Stimulated activated CD8-positive, alpha-beta memory T cell treated with anti-CD3 and anti-CD28 coated beads, Interleukin-15, amount 100 ng/mL, for 4 hours (primary cell): Measurements from ENCODE around the gene YBX2.
A peak's percentile ranks its signal among the peaks of the same experiment; 100 is the strongest.
"Not testable (repeated sequence)": the region's sequence is repeated elsewhere in the genome, so short reads cannot be mapped to it uniquely, and the experiment has no call there.

Experiments
- DNase-seq, 2 donors: peaks; one replicate each; pipeline ENCODE4 v3.0.0-alpha.2; 2020; ENCODE audit warnings: low read depth in 2 of 2

The YBX2 gene

DNA sequence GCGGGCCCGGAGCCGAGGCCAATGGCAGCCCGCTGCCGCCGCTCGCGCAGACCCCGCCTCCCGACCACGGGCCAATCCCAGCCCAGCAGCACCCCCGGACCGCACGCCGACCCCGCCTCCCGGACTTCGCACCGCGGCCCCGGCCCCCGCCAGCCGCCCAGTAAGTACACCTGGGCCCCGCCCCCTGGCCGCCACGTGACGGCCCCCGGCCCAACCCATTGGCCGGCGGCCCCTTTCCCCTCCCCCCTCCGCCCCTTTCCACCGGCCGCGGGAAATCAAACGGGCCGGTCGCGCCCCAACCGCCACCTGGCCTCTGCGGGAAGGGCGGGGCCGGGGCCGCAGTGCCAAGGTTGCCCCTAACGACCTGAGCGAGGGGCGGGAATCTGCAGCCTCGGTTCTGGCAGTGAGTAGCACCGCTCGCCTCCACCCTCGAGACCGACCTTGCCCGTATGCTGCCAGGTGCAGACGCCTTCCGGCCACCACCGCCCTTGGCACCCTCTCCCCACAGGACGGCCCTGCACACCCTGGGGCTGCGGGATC, at the start of gene YBX2:
YBX2 (minus strand) TSS at position 26 of the 540 bp plus-strand sequence. CDS start 139 bp downstream, outside the sequence.
- peak; percentile 57 to 58 for DNase-seq

DNA sequence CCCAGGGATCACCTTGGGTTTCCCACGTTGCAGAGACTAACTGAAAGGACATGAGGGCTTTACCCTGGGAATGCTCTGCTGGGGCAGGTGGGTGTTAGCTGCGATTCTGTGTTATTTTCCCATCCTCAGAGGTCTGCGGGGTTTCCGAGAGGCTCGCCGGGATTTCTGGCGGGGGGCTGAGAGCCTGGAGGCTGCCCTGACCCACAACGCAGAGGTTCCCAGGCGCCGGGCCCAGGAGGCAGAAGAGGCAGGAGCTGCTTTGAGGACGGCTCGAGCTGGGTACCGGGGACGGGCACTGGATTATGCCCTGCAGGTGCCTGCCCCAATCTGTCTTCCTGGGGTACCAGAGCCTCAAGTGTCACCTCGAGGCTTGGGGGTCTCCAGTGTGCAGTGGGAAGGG, 48.8 kb upstream of the YBX2 start:
- DNase-seq: no peak

DNA sequence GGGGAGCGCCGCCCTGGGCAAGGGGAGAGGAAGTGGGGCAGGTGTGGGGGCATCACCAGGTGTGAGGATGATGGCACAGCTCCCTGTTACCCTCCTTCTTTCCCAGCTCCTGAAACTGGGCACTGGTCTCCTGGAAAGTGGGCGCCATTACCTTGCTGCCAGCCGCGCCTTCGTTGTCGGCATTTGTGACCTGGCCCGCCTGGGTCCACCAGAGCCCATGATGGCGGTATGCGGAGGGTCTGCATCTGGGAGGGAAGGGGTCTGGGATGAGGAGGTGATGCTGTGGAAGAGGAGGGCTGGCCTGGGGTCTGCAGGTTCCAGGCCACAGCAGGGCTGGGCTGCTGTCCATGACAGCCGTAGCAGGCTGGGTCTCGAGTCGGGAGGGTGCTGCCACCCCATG, 47.4 kb upstream of the YBX2 start:
- no peak for DNase-seq

DNA sequence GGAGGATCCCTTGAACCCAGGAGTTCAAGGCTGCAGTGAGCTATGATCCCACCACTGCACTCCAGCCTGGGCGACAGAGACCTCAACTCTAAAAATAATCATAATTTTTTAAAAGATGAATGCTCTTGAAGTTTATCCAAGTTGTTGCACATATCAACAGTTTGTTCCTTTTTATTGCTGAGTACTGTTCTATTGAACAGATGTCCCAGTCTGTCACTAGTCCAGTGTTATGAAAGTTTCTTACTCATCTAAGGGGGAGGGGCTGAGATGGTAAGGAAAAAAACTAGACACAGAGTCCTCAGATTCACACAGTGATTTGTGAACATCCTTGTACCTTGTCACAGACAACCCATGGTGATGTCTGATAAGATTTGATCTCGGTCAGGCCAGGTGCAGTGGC, 45.7 kb upstream of the YBX2 start:
- no peak for DNase-seq

DNA sequence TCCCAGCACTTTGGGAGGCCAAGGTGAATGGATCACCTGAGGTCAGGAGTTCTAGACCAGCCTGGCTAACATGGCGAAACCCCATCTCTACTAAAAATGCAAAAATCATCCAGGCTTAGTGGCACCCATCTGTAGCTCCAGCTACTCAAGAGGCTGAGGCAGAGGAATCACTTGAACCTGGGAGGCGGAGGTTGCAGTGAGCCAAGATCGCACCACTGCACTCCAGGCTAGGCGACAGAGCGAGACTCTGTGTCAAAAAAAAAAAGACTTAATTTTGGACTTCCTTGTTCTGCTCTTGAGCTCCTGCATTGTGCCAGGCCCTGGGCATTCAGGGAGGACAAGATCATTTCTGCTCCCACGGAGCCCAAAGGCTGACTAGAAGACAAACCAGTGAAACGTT, 43.2 kb upstream of the YBX2 start:
- not testable (repeated sequence) for DNase-seq

- peak; percentile 61 to 77 for DNase-seq
Measured at GRCh38 chr17:7336240-7337175, 42.1 kb upstream of the YBX2 start, which contains the start of gene ACAP1. TSS of gene ACAP1 (plus strand) at chr17:7336529. CDS start at chr17:7336735, 206 bp downstream.

DNA sequence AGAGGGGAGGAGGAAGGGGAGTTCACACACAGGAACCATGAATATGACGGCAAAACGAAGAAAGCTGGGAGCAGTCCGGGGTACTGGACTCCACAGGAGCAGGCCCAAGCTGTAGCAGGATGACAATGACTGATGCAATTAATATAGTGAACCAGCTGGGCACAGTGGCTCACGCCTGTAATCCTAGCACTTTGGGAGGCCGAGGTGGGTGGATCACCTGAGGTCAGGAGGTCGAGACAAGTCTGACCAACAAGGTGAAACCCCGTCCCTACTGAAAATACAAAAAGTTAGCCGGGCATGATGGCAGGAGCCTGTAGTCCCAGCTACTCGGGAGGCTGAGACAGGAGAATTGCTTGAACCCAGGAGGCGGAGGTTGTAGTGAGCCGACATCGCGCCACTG, 41.3 kb upstream of the YBX2 start:
- DNase-seq: not testable (repeated sequence)

DNA sequence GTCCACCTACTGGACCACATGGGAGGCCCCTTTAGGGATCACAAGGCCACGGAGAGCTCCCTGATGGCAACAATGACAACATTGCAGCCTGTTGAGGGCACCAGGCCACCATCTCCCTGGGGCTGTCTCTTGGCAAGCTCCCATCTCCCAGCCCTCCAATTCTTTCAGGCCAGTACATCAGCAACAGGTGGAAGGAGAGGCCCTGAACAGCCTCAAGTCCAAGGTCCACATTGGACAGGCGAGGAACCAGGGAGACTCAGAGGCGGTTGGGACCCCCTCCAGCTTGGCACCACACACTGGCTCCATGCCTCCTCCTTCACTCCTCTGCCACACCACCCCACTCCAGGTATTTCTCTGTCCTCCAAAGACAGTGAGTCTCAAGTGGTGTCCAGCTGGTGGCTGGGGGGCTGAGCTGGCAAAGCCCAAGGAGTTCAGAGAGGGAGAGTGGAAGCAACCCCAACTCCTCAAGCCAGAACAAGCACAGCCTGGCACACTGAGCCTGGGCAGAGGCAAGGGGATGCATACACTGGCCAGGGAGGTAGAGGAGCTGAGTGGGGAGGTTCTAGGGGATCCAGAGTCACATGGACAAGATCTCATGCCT, 40.6 kb upstream of the YBX2 start:
- DNase-seq: no peak

DNA sequence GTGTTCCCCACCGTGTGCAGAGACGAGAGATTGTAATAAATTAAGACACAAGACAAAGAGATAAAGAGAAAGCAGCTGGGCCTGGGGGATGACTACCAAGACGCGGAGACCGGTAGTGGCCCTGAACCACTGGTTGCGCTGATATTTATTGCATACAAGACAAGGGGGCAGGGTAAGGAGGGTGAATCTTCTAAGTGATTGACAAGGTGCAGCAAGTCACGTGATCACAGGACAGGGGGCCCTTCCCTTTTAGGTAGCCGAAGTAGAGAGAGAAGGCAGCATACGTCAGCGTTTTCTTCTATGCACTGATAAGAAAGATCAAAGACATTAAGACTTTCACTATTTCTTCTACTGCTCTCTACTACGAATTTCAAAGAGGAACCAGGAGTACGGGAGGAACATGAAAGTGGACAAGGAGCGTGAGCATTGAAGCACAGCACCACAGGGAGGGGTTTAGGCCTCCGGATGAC, 38.2 kb upstream of the YBX2 start:
- not testable (repeated sequence) for DNase-seq

GRCh38 chr17:7332111-7332510, 37.7 kb upstream of the YBX2 start:
- no peak for DNase-seq

DNA sequence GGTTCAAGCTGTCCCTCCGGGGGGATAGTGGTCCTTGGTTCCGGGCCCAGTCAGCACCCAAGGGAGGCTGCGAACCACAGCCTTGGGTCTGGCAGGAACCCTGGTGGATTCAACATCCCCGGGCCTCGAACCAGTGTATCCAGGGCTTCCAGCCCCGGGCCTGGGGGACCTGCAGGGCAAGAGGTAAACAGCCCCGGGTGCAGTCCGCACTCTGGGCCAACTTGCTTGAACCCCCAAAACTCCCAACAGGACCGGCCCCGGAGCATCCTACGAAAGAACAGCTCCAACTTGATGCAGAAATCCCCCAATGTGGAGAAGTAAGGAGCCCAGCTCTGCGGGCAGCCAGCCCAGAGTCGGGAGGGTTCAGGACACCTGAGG, 36.2 kb upstream of the YBX2 start:
- no peak for DNase-seq

GRCh38 chr17:7329997-7330637, 35.7 kb upstream of the YBX2 start:
- DNase-seq: peak; percentile 56 to 64

DNA sequence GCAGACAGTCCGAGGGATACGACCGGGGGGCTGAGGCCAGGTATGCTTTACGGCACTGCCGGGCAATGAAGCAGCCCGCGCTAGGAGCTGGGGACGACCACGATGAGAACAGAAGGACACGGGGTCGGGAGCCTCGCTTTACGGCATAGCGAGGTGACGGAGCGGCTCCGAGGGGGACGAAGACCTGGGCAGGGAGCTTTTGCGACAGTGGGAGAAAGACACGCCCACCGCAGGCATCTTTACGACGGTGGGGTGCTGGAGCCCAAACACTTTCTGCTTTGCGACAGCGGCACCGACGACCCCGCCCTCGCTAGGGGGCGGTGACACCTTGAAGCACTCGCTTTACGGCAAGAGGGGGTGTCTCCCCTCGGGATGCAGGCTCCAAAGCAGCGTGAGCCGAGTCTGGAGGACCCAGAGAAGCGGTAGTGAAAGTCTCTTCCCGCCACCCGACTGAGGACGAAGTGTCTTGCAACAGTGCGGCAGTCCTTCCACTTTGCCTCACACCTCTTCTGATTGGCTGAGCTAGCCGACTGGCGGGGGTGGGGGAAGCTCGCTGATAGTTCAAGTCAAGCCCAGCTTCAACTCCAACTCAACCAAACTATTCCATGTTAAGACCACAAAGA, 35.0 kb upstream of the YBX2 start:
- DNase-seq: peak; percentile 94

DNA sequence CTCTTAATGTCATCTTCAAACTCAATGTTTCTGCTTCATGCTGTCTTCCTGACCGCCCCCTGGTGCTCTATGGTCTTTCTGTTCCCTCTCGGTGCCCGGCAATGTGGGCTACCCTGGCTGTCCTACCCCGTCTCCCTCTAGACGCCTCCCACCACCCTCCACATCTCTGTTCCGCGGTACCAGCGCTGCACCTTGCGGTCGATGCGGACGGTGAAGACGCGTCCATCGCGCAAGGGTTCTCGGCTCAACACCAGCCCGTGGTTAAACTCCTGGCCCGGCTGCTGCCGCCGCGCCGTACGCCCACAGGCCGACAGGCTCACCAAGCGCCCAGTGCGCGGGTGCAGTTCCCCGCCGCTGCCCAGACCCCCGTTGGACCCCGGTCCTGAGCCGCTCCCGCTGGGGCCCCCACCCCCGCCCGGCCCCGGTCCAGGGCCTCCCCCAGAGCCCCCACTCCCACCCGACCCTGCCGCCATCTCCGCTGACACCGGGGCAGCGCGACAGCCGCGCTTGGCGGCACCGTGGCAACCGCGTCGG, 34.5 kb upstream of the YBX2 start, which contains the start of gene NEURL4:
NEURL4 (minus strand) TSS at position 496 of the 534 bp plus-strand sequence; CDS start at position 473, 23 bp downstream.
- DNase-seq: no peak

DNA sequence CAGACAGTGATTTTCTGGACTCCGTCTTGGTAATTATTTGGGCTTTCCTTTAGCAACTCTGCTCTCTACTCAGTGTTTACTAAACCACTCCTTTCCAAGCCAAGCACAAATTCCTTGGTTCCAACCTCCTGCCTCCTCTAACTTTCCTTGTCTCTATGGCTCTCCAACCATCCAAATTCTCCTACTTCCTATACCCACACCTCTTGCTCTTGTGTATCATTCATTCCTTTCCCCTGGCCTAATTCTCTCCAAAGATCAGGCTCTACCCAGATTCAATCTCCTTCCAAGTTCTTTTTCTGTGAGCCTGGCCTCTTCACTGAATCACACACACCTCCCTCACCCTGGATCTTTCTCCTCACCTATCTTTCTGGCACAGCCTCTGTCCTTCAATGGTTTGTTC, 33.6 kb upstream of the YBX2 start:
- no peak for DNase-seq

DNA sequence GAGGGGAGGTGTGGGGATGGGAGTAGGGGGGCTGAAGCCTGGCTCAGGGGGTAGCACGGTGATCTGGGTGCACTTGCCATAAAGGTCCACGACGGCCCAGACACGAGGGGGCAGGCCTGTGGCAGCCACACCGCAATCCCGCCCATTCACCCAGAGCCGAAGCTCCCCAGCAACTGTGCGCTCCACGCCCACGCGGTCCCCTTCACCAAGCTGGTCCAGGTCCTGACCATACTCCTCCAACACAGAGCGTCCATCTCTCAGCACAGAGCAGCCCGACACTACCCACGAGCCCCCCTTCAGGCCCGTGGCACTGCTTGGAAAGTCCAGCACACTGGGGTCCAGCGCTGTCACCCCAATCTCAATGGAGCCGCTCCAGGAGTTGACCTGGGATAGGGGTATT, 33.1 kb upstream of the YBX2 start:
- no peak for DNase-seq

DNA sequence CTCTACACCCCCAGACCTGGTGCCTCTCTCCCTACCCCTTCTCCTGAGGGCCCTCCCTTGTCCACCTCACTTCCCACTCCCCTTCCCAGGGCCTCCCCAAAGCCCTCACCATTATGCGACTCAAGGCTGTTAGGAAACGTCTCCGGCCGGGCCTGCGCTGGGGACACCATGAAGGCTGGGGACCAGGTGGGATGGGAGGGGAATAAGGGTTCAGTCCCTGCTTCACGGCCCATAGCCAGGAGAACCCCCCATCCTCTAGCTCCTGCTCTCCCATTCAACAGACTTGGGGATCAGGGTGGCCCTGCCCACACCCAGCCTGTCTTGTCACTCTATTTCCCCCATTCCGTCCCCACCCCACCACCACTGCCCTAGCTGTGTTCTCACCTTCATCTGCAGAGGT, 32.6 kb upstream of the YBX2 start:
- DNase-seq: no peak

DNA sequence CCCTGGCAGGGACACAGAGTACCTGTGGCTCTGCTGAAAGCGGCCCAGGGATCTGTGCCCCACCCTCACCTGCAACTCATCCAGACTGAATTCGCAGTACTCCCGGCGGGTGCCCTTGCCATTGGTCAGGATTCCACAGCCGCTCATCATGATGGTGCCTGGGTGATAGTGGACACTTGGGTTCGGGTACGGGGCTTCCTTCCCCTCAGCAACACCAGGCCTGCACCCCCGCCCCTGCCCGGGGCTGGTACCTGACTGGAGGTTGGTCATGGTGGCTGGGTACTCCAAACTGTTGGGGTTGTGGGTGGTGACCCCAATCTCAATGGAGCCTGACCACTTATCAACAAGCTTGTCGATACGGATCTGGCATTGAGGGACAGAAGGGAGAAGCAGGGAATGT, 31.7 kb upstream of the YBX2 start:
- no peak for DNase-seq

GRCh38 chr17:7325031-7325528, 30.6 kb upstream of the YBX2 start:
- DNase-seq: no peak

GRCh38 chr17:7324438-7324779, 30.0 kb upstream of the YBX2 start:
- DNase-seq: no peak

- DNase-seq: peak; percentile 15 to 36
Measured at GRCh38 chr17:7323731-7324437, 29.4 kb upstream of the YBX2 start.
